GM12864 (cell line): ENCODE data around the gene USF2.

Experiments
- DNase-seq: peaks from one replicate; pipeline ENCODE4 v3.0.0-alpha.2; 2011; ENCODE audit warnings: low read depth
- H3K4me3 ChIP-seq: 2 replicates; pipeline ENCODE4 v1.5.1; 2011; ENCODE audit warnings: mild to moderate bottlenecking, low read depth, low read length, control low read depth
- CTCF ChIP-seq: IDR thresholded peaks from 2 replicates; pipeline ENCODE4 v1.5.1; 2011; ENCODE audit warnings: low read depth, mild to moderate bottlenecking, moderate library complexity, low read length, control low read depth, inconsistent platforms; ENCODE audit errors: missing control alignments

Gene USF2

DNA sequence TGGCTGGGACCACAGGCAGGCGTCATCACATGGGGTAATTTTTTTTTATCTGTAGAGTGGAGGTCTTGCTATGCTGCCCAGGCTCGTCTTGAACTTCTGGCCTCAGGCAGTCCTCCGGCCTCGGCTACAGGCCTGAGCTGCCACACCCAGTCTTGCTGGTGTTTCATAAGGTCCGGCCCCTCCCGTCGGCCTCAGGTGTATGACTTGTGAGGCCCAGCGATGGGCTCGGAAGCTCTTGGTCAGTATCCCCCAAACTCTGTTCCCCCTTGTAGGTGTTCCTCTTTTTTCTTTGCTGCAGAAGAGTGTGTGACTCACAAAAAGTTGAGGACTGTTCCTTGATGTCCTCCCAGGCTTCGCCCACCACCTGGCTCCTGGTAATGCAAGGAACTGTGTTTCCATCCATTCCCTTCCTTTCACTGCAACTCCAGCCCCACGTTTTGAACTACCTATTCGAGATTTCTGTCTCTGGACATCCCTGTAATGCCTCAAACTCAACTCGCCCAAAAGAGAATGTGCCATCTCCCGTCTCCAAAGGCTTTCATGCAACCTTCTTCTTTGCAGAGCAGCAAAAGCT lies 5.0 kb downstream of the USF2 start:
- H3K4me3 ChIP-seq: no peak overlapping the region
- no peak for TF ChIP-seq CTCF
- no peak for DNase-seq

- TF ChIP-seq CTCF: no peak
- no peak for DNase-seq
- no peak overlapping the region for H3K4me3 ChIP-seq
Observed at GRCh38 chr19:35274323-35274722, 5.6 kb downstream of the USF2 start.

GRCh38 chr19:35276706-35277281 lies 8.0 kb downstream of the USF2 start:
- no peak for TF ChIP-seq CTCF

DNA sequence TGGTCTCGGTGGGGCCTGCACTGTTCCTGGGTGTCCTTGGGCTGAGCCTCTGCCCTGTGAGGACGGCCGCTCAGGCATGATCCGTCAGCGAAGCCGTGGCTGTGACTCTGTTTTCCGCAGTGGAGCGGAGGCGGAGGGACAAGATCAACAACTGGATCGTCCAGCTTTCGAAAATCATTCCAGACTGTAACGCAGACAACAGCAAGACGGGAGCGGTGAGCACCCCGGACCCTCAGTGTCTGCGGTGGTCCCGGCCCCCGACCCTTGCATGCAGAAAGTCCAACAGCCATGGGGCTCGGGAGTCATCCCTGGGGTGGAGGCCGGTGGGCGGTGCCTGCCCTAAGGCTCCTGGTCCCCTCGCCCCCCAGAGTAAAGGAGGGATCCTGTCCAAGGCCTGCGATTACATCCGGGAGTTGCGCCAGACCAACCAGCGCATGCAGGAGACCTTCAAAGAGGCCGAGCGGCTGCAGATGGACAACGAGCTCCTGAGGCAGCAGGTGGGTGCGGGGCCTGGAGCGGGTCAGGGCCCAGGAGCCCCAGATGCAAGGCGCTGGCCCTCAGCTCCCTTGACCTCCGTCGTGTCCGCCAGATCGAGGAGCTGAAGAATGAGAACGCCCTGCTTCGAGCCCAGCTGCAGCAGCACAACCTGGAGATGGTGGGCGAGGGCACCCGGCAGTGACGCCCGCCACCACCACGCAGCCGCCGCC lies 10.0 kb downstream of the USF2 start:
- DNase-seq: no peak
- H3K4me3 ChIP-seq: no peak overlapping the region
- TF ChIP-seq CTCF: no peak

More at GRCh38 chr19:35276706-35277281, 8.0 kb downstream of the USF2 start:
- DNase-seq: no peak
- no peak overlapping the region for H3K4me3 ChIP-seq

DNA sequence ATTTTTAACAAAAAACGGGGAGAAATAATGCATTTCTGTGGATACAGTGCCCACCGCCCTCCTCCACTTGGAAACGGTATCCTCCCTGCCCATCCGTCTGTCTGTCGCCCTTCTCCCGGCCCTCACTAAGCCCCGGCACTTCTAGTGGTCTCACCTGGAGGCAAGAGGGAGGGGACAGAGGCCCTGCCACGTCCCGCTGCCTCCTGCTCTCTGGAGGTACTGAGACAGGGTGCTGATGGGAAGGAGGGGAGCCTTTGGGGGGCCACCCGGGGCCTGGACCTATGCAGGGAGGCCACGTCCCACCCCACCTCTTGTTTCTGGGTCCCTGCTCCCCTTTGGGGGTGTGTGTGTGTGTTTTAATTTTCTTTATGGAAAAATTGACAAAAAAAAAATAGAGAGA lies 10.6 kb downstream of the USF2 start:
- H3K4me3 ChIP-seq: no peak overlapping the region
- TF ChIP-seq CTCF: no peak
- no peak for DNase-seq

DNA sequence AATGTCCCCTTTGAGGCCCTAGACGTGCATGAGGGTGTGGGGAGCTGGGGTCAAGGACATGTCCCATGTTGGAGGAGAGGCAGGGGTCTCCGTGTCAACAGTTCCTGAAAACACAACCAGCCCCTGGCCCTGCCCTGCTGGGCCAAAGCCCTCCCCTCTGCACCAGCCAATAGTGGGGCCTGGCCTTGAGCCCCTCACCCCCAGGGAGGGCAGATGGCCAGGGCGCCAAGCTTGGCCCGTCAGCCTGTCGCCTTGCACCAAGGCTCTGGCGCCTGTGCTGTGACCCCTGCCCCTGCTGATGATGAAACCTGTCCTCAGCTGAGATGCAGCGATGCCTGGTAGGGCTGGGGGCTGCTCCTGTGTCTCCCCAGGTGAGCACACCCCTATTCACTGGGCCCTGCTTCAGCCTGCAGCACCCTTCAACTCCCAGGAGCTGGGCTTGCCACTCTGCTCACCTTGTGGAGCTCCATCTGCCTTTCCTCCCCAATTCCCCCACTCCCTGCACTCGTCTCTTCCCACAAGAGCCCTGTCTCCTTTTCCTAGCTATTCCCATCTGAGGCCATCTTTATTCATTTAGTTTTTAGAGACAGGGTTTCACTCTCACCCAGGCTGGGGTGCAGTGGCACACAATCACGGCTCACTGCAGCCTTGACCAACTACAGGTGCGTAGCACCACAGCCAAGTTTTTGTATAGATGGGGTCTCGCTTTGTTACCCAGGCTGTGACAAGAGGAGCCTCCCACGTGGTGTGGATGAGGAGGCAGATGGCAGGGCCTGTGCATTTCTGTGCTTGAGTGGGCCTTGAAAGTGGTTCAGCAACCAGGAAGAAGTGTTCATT lies 11.4 kb downstream of the USF2 start:
- no peak for DNase-seq
- no peak for TF ChIP-seq CTCF
- H3K4me3 ChIP-seq: no peak overlapping the region
